IPS DF 6.9 (cell line): ENCODE measurements around the gene GREB1L.

ENCODE experiments used
- DNase-seq: peaks from one replicate; pipeline ENCODE4 v3.0.0-alpha.2; 2013; ENCODE audit warnings: low read depth, low spot score
- H3K27ac ChIP-seq: one replicate; pipeline ENCODE4 v1.5.1; 2013; ENCODE audit warnings: low read length, control low read depth
- H3K27me3 ChIP-seq: 2 replicates; pipeline ENCODE4 v1.6.1; 2013; ENCODE audit warnings: mild to moderate bottlenecking, low read length; ENCODE audit not compliant: control insufficient read depth, insufficient read depth
- H3K36me3 ChIP-seq: 2 replicates; pipeline ENCODE4 v1.6.1; 2013; ENCODE audit warnings: low read length; ENCODE audit not compliant: control insufficient read depth, insufficient read depth
- H3K4me1 ChIP-seq: 2 replicates; pipeline ENCODE4 v1.6.1; 2013; ENCODE audit warnings: low read length; ENCODE audit not compliant: control insufficient read depth, insufficient read depth
- H3K4me3 ChIP-seq: 2 replicates; pipeline ENCODE4 v1.5.1; 2013; ENCODE audit warnings: mild to moderate bottlenecking, low read length
- H3K9me3 ChIP-seq: 2 replicates; pipeline ENCODE4 v1.6.1; 2013; ENCODE audit warnings: low read length, inconsistent platforms; ENCODE audit not compliant: control insufficient read depth, insufficient read depth
- WGBS: extraction: QIAGEN DNeasy Blood & Tissue Kit; methylation state at CpG from one replicate; pipeline ENCODE4 v1.1.7; 2013; ENCODE audit warnings: mixed read lengths, missing lambda C conversion rate; ENCODE audit not compliant: insufficient read length, insufficient coverage; 5-methylcytosine and 5-hydroxymethylcytosine counted together

GREB1L gene

GRCh38 chr18:21538230-21538629 is 296.2 kb downstream of the GREB1L start:
- Histone ChIP-seq H3K36me3 (no peaks in the 10 kb centered on the region), H3K27ac (no peak overlapping the region), H3K27me3 (no peaks in the 10 kb centered on the region), H3K9me3 (no peaks in the 10 kb centered on the region), H3K4me3 (no peak overlapping the region), H3K4me1 (no peaks in the 10 kb centered on the region)
- no CpG with 5 or more reads among the region's 3 CpGs for WGBS
- DNase-seq = no peak

GRCh38 chr18:21546423-21546822 is 304.4 kb downstream of the GREB1L start:
- H3K27me3 ChIP-seq = no peaks in the 10 kb centered on the region
- H3K4me3 ChIP-seq = no peak overlapping the region
- WGBS = no CpG with 5 or more reads among the region's 5 CpGs
- no peaks in the 10 kb centered on the region for H3K9me3 ChIP-seq
- peaks cover 4% of the 10 kb centered on the region; the same call in 1 of the 2 replicates for H3K36me3 ChIP-seq
- H3K4me1 ChIP-seq = no peaks in the 10 kb centered on the region
- DNase-seq = no peak
- no peak overlapping the region for H3K27ac ChIP-seq

- peaks cover 4% of the 10 kb centered on the region; the same call in 1 of the 2 replicates for H3K36me3 ChIP-seq
- H3K27ac ChIP-seq = no peak overlapping the region
- no peaks in the 10 kb centered on the region for H3K4me1 ChIP-seq
- H3K9me3 ChIP-seq = no peaks in the 10 kb centered on the region
- no peak overlapping the region for H3K4me3 ChIP-seq
- H3K27me3 ChIP-seq = no peaks in the 10 kb centered on the region
- DNase-seq = no peak
- no CpG with 5 or more reads among the region's 2 CpGs for WGBS
Measured at GRCh38 chr18:21548647-21549046, 306.6 kb downstream of the GREB1L start.

- no peak overlapping the region for H3K27ac ChIP-seq
- H3K4me1 ChIP-seq = no peaks in the 10 kb centered on the region
- H3K27me3 ChIP-seq = no peaks in the 10 kb centered on the region
- no peak overlapping the region for H3K4me3 ChIP-seq
- WGBS = no CpG with 5 or more reads among the region's 11 CpGs
- peaks cover 4% of the 10 kb centered on the region; the same call in 1 of the 2 replicates for H3K36me3 ChIP-seq
- no peak for DNase-seq
- H3K9me3 ChIP-seq = no peaks in the 10 kb centered on the region
Measured at GRCh38 chr18:21550510-21550970, 308.5 kb downstream of the GREB1L start.

GRCh38 chr18:21557607-21558253 is 315.7 kb downstream of the GREB1L start:
- Histone ChIP-seq H3K4me3 (no peak overlapping the region), H3K27me3 (no peaks in the 10 kb centered on the region), H3K9me3 (no peaks in the 10 kb centered on the region), H3K4me1 (no peaks in the 10 kb centered on the region), H3K27ac (no peak overlapping the region), H3K36me3 (peaks cover 2% of the 10 kb centered on the region; the same call in 1 of the 2 replicates)
- no peak for DNase-seq
- WGBS = no CpG with 5 or more reads among the region's 6 CpGs

GRCh38 chr18:21559195-21559594 is 317.2 kb downstream of the GREB1L start:
- peaks cover 2% of the 10 kb centered on the region; the same call in 1 of the 2 replicates for H3K36me3 ChIP-seq
- H3K4me3 ChIP-seq = no peak overlapping the region
- no peaks in the 10 kb centered on the region for H3K9me3 ChIP-seq
- DNase-seq = no peak
- H3K27ac ChIP-seq = no peak overlapping the region
- no peaks in the 10 kb centered on the region for H3K4me1 ChIP-seq
- no peaks in the 10 kb centered on the region for H3K27me3 ChIP-seq

GRCh38 chr18:21571772-21572171 is 329.7 kb downstream of the GREB1L start:
- no peak for DNase-seq
- H3K4me1 ChIP-seq = no peaks in the 10 kb centered on the region
- no peaks in the 10 kb centered on the region for H3K36me3 ChIP-seq
- H3K27me3 ChIP-seq = no peaks in the 10 kb centered on the region
- H3K9me3 ChIP-seq = no peaks in the 10 kb centered on the region
- no peak overlapping the region for H3K27ac ChIP-seq
- H3K4me3 ChIP-seq = no peak overlapping the region
